Left renal pelvis (tissue), 4 donors: ENCODE measurements around the gene ENOSF1. TPM values are rescaled to one million over a fixed set of nuclear protein-coding genes. Genes with fewer than 3 reads are reported as not detected.

Source experiments
- DNase-seq, 4 donors: peaks; one replicate each; pipeline ENCODE4 v3.0.0-alpha.2; 2013; ENCODE audit warnings: low read depth in 4 of 4, low spot score in 3 of 4
- polyA plus RNA-seq, 4 donors: library from polyadenylated mRNA; unstranded; fragments of 120-200 nt; gene quantifications; one replicate each; pipeline ENCODE4 v1.2.1, GENCODE V29; 2013; ENCODE audit not compliant: insufficient read length in 4 of 4

The ENOSF1 gene
- polyA plus RNA-seq, 4 donors, result 24.8 to 139 (median 72.3) TPM

GRCh38 chr18:647304-647703, 65.1 kb downstream of the ENOSF1 start:
- no peak for DNase-seq

GRCh38 chr18:644395-645004, 67.9 kb downstream of the ENOSF1 start:
- DNase-seq, result no peak

- no peak for DNase-seq
Measured at GRCh38 chr18:641224-641623, 71.2 kb downstream of the ENOSF1 start.

GRCh38 chr18:635171-635570, 77.3 kb downstream of the ENOSF1 start:
- no peak for DNase-seq

GRCh38 chr18:634551-635045, 77.8 kb downstream of the ENOSF1 start:
- DNase-seq, result no peak

- no peak for DNase-seq
Measured at GRCh38 chr18:631560-631959, 80.9 kb downstream of the ENOSF1 start.

DNA sequence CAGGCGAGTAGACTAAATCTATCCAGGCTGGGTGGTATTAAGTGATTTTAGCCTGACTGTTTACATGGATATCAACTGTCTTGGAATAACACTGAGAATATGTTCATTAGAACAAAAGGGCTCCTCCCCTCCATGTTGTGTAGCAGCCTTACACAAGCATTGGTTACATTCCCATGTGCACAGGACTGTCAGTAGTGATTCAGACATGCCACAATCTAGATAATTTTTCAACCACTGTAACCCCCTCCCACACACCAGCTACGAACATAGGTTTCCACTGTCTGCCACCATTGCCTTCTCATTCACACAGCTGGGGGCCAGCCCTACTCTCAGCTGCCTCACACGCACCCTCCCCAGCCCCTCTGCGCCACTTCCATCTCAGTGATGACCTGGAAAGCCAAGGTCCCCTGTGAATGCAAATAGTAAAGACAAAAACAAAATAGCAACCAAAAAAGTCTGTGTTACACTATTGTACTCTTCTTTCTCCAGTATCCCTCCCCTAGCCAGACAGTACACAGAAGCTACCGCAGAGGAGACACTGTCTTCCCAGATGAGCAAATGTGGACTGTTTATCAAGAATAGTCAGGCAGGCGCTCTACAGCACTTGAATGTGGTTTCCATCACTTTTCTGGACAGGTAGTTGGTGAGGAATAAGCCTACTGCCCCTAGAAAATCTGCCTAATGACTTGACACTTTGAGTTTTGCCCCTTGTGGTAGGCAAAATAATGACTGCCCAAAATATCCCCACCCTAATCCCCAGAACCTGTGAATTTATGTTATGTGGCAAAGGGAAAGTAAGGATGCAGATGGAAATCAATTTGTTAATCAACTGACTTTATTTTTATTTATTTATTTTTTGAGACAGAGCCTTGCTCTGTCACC, 82.9 kb downstream of the ENOSF1 start:
- DNase-seq, result no peak

- DNase-seq, result no peak
Measured at GRCh38 chr18:627231-627630, 85.2 kb downstream of the ENOSF1 start.

- peak in 1 of 4 donors; percentile 54 for DNase-seq
Measured at GRCh38 chr18:623761-624620, 88.4 kb downstream of the ENOSF1 start.

DNA sequence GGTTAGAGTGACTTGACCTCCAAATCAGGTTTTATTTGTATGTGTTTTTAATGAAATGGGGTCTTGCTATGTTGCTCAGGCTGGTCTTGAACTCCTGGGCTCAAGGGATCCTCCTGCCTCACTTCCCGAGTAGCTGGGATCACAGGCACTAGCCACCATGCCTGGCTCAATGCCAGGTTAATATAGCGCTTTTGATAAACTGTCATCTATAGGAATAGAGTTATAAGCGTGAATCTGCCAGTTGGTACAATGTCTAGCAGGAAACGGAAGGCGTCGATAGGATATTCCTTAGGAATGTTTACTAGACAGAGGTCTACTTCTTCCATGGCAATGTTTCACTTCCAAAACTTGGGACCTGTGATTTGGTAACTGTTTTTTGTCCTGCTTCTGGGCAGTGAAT, 90.1 kb downstream of the ENOSF1 start:
- no peak for DNase-seq

- DNase-seq, result no peak
Measured at GRCh38 chr18:621291-622043, 91.0 kb downstream of the ENOSF1 start.

Other genes with a start within 250 kb of the ENOSF1 start
- 10 to 100 TPM; 20.8 to 36.5 (median 27.9) TPM for gene COLEC12, start 211.9 kb downstream of the ENOSF1 start, polyA plus RNA-seq
- not detected for gene CETN1, start 132.2 kb downstream of the ENOSF1 start, polyA plus RNA-seq
- gene CLUL1, start 115.6 kb downstream of the ENOSF1 start, polyA plus RNA-seq, result 10 to 100 TPM in 3 of 4 donors, 1 to 10 TPM in 1; 1.2 to 18.4 (median 13.3) TPM
- 100 to 1,000 TPM; 103 to 125 (median 118) TPM for gene TYMS, start 55.0 kb downstream of the ENOSF1 start, polyA plus RNA-seq
- gene YES1, start 99.6 kb upstream of the ENOSF1 start, polyA plus RNA-seq, result 10 to 100 TPM; 57.8 to 85.7 (median 68.2) TPM
- under 1 TPM; 0.08 to 0.40 (median 0.28) TPM for gene ADCYAP1, start 192.2 kb upstream of the ENOSF1 start, polyA plus RNA-seq